ENCODE measurements around the gene FSTL5. TPM values are rescaled to one million over a fixed set of nuclear protein-coding genes. Genes with fewer than 3 reads are reported as not detected.

The FSTL5 gene
- total RNA-seq, 1 experiment from 2014 or later, result not detected

- H3K9ac ChIP-seq (ENCODE audit: low read length), result no peak overlapping the region
- H4K20me1 ChIP-seq (ENCODE audit: insufficient read depth), result no peaks in the 10 kb centered on the region
- no peaks in the 10 kb centered on the region for H3K27me3 ChIP-seq (ENCODE audit: insufficient read depth, low read length)
- no peak for ATAC-seq
- no TSS peak for BruUV-seq (replicated peaks)
- no peak for TF ChIP-seq REST (IDR thresholded peaks at IDR 0.05; ENCODE audit: low read depth)
- no peak for TF ChIP-seq CBX3 (IDR thresholded peaks at IDR 0.05; ENCODE audit: low read depth)
- ChIA-PET POLR2A (no interaction called here), RAD21 (ENCODE audit: low non-redundant PET in 1 of 2, low total read pairs in 2 of 2, uncharacterized antibody in 2 of 2, unreplicated experiment in 2 of 2) (no interaction called here), CTCF (no interaction called here)
- no peaks in the 10 kb centered on the region for H3K4me1 ChIP-seq (ENCODE audit: control insufficient read depth in 1 of 2, insufficient read depth in 2 of 2, low read length in 2 of 2)
- no peak overlapping the region for H3K4me2 ChIP-seq (ENCODE audit: low read length)
- H2AFZ ChIP-seq (ENCODE audit: low read depth, low read length, poor library complexity, severe bottlenecking), result no peak overlapping the region
- no peaks in the 10 kb centered on the region for H3K9me2 ChIP-seq (ENCODE audit: insufficient read depth)
- H3K36me3 ChIP-seq (ENCODE audit: control insufficient read depth in 1 of 2, insufficient read depth in 2 of 2, low read length in 2 of 2), result no peaks in the 10 kb centered on the region
- H3K79me2 ChIP-seq (ENCODE audit: insufficient read depth, low read length), result no peaks in the 10 kb centered on the region
- H3K9me3 ChIP-seq (ENCODE audit: control insufficient read depth in 1 of 2, insufficient read depth in 1 of 2, low read depth in 1 of 2, low read length in 2 of 2), result no peaks in the 10 kb centered on the region
- DNase-seq (ENCODE audit: low read depth, low spot score), result no peak
- intact Hi-C loops (cut with micrococcal nuclease), result no loop called here
- H3K4me3 ChIP-seq (replicated peaks in 1 of 2; ENCODE audit: low read depth in 1 of 2, low read length in 2 of 2), result no peak overlapping the region
- no peak overlapping the region for H3K27ac ChIP-seq (ENCODE audit: low read depth, low read length)
These were observed 336.8 kb downstream of the FSTL5 start for GRCh38 chr4:161827013-161827412.

- Histone ChIP-seq H3K27me3 (ENCODE audit: insufficient read depth, low read length) (no peaks in the 10 kb centered on the region), H3K9me2 (ENCODE audit: insufficient read depth) (no peaks in the 10 kb centered on the region), H3K4me1 (ENCODE audit: control insufficient read depth in 1 of 2, insufficient read depth in 2 of 2, low read length in 2 of 2) (no peaks in the 10 kb centered on the region), H2AFZ (ENCODE audit: low read depth, low read length, poor library complexity, severe bottlenecking) (no peak overlapping the region), H3K4me2 (ENCODE audit: low read length) (no peak overlapping the region), H3K79me2 (ENCODE audit: insufficient read depth, low read length) (no peaks in the 10 kb centered on the region), H3K9me3 (ENCODE audit: control insufficient read depth in 1 of 2, insufficient read depth in 1 of 2, low read depth in 1 of 2, low read length in 2 of 2) (no peaks in the 10 kb centered on the region), H4K20me1 (ENCODE audit: insufficient read depth) (no peaks in the 10 kb centered on the region), H3K4me3 (replicated peaks in 1 of 2; ENCODE audit: low read depth in 1 of 2, low read length in 2 of 2) (no peak overlapping the region), H3K36me3 (ENCODE audit: control insufficient read depth in 1 of 2, insufficient read depth in 2 of 2, low read length in 2 of 2) (no peaks in the 10 kb centered on the region), H3K27ac (ENCODE audit: low read depth, low read length) (no peak overlapping the region), H3K9ac (ENCODE audit: low read length) (no peak overlapping the region)
- no TSS peak for BruUV-seq (replicated peaks)
- no peak for TF ChIP-seq ZNF274 (IDR thresholded peaks at IDR 0.05; ENCODE audit: low read depth, low read length)
- no peak for TF ChIP-seq EZH2phosphoT487 (IDR thresholded peaks at IDR 0.05; ENCODE audit: borderline replicate concordance)
- TF ChIP-seq SP1 (IDR thresholded peaks at IDR 0.05; ENCODE audit: low read depth), result no peak
- no peak for TF ChIP-seq CBX3 (IDR thresholded peaks at IDR 0.05; ENCODE audit: low read depth)
- no peak for TF ChIP-seq TCF7L2 (IDR thresholded peaks at IDR 0.05; ENCODE audit: borderline replicate concordance, extremely low read depth, insufficient read depth, insufficient read length)
- intact Hi-C loops (cut with micrococcal nuclease), result no loop called here
- DNase-seq (ENCODE audit: low read depth, low spot score), result no peak
- RAD21 ChIA-PET (ENCODE audit: low non-redundant PET in 1 of 2, low total read pairs in 2 of 2, uncharacterized antibody in 2 of 2, unreplicated experiment in 2 of 2), result no interaction called here
- CTCF ChIA-PET, result no interaction called here
- no peak for ATAC-seq
- POLR2A ChIA-PET, result no interaction called here
These were observed 340.4 kb downstream of the FSTL5 start for GRCh38 chr4:161823450-161823849.
